Measurements from ENCODE around the gene COL5A1. TPM values are rescaled to one million over a fixed set of nuclear protein-coding genes. Genes with fewer than 3 reads are reported as not detected.

COL5A1 gene
- total RNA-seq: 21.6 TPM
- long read RNA-seq, partial matches to known transcripts: 33 of 39 reads
- long read RNA-seq, other reads (novel, unspliced or antisense): 6 of 39 reads

DNA sequence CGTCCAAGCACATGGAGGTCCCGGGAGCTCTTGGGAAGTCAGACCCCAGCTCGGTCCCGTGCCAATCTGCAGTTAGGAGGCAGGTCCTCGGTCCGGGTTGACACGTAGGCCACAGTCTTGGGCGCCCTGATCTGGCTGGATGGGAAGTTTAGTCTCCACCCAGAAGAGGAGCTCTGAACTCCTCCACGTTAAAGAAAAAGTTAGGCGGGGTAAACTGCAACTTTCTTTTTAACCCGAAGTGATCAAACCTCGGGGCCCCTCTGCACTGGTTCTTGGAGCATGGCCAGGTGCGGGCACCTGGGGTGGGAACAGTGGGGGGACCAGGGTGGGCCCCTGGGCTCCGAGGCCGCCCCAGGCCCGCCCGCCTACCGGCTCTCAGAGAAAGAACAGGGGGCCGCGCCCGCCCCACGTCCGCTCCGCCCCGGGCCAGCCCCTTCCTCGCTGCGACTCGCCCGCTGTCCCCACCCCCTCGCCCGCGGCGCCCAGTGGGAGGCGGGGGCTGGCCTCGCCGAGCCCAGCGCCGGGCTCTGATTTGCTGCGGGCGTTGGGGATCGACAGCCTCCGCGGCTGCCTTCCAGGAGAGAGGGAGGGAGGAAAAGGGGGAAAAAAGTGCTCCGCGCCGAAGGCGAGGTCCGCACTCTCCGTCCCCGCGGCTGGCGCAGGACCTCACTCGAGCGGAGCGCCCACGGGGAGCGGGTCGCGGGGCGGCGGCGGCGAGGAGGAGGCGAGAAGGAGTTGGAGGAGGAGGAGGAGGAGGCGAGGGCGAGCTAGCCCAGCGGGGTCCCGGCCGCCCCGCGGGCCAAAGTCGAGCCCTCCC lies at the start of gene COL5A1:
Gene COL5A1 (plus strand): TSS at position 631 of the 817 bp plus-strand sequence. CDS start 385 bp downstream, outside the sequence.
- peak; percentile 91 for DNase-seq (ENCODE audit: low spot score)
- intact Hi-C loops (cut with DNase I): loop anchor here (5.0 to 10.0 kb wide), 3 partner anchors 39 to 477 kb away; partner anchors contain the start of gene RNU6ATAC

DNA sequence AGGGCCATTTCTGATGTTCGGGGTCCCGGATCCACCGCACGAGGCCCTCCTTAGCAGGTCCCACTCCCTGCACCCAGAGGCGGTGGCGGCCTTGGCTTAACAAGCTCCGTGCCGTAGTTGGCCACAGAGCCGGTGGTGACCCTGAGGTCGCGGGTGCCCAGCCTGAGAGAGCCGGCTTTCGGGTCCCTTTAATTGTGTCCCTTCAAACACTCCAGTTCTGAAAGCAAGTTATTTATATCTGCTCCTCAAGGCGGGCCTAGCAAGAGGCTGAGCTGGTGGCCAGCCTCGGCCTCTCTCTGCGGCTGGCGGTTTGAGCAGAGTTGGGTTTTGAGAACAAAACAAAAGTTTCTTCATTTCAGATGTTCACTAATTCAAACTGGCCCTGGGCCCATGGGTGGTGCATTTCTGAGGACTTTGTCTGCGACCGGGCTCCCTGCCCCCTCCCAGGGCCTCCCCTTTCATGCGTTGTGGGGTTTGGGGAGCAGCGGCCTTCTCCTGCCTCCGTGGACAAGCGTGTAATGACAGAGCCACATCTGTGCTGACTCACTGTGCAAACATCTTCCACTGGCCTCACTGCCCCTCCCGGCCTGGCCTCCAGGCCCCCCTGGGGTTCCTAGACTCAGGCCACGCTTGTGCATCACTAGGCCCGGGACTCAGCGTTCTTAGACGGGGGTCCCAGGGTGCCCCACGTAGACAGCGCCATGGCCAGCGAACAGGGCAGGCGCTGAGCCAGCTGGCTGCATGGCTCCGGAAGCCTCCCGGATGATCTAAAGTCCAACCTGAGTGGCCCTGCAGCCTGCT lies 49.4 kb upstream of the COL5A1 start:
- intact Hi-C loops (cut with DNase I): loop anchor here (5.0 kb wide), 1 partner anchor 45 kb away; no protein-coding TSS in a partner anchor

DNA sequence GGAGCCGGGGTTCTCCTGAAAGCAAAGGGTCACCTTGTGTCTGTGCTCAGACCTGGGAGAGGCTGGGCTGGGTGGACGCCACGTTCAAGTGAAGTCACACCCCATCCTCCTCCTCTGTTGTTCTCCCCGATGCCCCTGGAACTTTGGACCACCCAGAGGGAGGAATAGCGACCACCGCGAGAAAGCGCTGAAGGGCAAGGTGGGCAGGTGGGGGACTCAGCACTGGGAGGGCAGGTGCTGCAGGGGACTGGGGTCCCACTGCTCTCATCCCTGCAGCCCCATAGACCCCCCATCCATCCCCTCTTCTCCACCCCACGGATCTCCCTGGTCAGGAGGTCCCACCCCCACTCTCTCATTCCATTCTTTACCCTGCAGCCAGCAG lies 48.8 kb upstream of the COL5A1 start:
- no peak for DNase-seq (ENCODE audit: low spot score)
- intact Hi-C loops (cut with DNase I): loop anchor here (5.0 kb wide), 1 partner anchor 46 kb away; no protein-coding TSS in a partner anchor

More for the DNA sequence above, 49.4 kb upstream of the COL5A1 start:
- DNase-seq (ENCODE audit: low spot score): no peak

DNA sequence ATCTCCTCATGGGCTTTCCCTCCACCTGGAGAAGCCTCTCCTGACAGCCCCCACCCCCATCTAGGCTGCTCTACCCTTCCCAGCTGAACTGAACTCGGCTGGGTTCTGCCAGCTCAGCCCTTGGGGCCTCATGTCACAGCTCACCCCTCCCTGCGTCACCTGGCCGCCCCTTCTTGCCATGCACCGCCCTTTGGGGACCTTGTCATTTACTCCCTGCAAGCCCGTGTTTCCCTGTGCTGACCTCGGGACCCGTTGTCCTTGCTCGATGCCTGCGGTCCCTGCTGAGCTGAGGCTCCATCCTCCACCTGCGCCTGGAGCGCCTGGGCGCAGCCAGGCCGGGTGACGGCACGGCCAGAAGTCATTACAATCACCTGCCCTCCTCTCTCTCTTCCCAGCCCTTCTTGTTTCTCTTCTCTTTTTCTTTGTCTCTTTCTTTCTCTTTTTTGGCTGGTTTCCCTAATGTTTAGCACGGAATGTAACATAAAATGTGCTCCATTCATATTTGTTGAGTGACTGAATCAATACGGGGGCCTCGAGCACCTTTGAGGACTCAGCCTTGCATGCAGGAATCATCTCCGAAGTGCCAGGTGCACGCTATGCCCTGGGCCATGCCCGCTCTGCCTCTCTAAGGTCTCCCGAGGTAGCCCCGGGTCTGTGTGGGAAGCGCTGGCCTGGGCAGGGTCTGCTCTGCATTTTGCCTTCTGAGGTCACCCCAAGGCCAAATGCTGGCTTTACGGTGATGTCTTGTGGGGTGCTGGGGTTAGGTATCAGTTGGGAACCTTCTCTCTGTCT lies 48.1 kb upstream of the COL5A1 start:
- peak; percentile 54 for DNase-seq (ENCODE audit: low spot score)
- intact Hi-C loops (cut with DNase I): loop anchor here (5.0 kb wide), 1 partner anchor 46 kb away; no protein-coding TSS in a partner anchor

DNA sequence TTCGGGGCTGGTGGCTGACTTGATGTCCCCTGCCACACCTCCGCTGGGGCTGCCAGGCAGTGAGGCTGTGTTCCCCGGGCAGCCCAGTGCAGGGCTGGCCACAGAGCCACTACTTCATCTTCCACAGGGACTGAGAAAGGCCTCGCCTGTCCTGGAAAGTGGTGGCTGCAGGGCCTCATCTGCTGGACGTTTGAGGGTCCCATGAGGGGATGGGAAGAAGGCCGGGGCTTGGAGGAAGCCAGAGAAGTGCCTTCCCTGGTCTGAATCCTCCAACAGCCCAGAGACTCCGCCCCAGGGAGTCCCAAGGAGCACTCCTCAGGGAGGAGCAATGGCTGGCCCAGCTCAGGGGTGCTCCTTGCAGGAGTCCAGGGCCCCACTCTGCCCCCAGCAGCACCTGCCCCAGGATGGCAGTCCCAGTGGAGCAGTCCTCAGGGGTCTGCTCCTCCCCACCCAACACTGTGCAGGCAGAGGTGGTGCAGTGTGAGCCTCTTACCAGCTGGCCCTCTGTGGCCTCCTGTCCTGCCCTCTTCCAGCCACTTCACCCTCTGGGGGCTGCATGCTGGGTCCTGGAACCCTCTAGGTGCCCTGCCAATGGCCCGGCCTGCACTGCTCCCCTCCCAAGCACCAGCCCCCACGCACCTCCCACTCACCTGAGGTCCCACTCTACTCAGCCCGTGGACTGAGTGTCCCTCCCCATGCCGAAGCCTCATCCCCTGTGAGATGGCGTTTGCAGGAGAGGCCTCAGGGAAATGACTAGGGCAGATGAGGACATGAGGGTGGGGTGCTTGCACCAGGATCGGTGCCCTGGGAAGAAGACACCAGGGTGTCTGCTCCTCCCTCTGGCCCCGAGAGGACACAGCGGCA lies 47.3 kb upstream of the COL5A1 start:
- peak; percentile 72 for DNase-seq (ENCODE audit: low spot score)
- intact Hi-C loops (cut with DNase I): loop anchor here (5.0 kb wide), 1 partner anchor 47 kb away; no protein-coding TSS in a partner anchor

DNA sequence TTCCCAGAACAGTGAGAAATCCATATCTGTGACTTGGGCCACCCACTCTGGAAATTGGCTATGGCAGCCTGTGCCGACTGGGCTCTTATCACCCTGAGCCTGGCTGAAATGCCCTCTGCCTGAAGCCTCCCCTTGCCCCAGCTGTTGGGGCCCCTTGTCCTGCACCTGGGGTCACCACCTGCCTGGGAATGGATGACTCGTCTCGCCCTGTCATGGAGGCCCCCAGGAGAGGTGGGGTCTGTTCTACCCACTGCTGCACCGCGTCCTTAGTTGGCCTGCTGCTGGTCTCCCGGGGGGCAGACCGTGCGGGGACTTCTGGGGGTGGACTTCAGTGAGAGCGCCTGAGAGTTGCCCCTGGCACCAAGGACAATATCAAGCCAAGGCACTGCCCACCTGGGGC lies 46.6 kb upstream of the COL5A1 start:
- DNase-seq (ENCODE audit: low spot score): peak; percentile 50

DNA sequence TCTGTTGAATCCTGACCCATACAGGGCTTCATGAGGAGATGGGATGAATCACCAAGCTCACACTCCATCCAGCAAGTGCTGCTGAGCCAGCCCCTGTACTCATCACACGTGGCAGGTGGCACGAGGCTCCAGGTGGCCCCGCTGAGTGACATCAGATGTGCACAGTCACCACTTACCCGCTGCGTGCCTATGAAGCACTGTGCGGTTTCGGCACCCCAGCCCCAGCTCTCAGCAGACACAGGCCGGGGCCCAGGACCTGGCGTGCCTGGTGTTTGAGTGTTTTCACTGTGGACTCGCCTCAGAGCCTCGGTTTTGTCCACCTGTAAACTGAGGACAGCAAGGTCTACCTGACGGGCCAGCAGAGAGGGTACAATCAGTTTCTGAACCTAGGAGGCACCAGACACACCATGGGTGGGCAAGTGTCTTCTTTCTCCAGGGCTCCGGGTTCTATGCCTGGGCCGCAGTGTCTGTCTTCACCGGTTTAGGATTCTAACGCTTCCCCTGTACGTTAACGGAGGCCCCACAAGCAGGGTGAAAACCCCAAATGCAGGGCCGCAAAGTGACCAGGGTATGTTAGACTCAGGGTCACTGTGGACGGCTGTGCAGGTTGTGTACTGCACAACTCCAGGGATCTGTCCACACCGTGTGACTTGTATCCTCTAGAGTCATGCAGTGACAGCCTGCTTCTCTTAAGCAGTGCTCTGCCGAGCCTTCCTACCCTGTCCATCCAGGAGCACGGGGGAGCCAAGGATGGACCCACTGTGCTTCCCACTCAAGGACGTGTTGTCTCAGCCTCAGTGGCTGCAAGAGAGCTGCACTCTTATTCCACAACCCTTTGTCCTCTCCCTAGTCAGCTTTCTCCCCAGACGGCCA lies 44.3 kb upstream of the COL5A1 start:
- intact Hi-C loops (cut with DNase I): no loop called here
- DNase-seq (ENCODE audit: low spot score): peak; percentile 66

More for the DNA sequence above, 46.6 kb upstream of the COL5A1 start:
- intact Hi-C loops (cut with DNase I): no loop called here

DNA sequence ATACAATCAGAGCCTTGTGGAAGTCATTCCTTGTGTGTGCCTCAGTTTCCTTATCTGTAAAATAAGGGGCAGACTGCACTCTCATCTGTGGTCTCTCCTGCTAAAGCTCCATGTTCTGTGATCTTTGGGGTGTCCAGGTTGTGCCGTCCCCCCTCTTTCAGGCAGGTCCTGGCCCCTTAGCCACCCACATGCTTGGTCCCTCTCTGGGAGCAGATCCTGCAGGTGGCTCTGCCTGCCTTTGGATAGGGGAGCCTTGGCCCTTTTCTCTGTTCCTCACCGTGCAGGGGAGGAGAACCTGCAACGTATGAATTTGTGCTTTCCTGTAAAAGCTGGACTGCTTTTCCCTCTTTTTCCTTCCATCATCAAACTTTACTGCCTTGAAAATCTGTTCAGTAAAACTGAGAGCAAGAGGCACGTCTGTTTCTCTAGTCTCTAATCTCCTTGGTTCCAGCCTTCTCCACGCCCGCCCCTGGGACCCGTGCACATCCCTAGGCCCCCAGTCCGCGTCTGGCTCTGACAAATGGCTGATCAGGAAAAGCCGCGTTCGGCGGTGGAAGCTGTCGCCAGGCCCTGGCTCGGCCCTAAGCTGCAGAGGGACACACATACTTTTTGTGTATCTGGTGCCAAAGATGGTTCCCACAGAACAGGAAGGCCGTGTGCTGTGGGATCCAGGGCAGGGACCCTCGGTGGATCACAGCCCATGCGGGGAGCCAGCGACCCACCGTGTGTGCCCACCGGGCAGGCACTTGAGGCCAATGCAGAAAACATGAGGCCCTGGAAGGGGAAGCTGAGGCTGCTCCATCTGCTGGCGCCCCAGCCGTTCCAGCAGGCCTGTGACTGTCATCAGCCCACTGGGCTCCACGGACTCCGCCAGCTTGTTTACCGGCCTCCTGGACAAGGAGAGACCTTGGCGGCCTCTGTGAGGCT lies 43.4 kb upstream of the COL5A1 start:
- peak; percentile 73 for DNase-seq (ENCODE audit: low spot score)
- intact Hi-C loops (cut with DNase I): no loop called here

DNA sequence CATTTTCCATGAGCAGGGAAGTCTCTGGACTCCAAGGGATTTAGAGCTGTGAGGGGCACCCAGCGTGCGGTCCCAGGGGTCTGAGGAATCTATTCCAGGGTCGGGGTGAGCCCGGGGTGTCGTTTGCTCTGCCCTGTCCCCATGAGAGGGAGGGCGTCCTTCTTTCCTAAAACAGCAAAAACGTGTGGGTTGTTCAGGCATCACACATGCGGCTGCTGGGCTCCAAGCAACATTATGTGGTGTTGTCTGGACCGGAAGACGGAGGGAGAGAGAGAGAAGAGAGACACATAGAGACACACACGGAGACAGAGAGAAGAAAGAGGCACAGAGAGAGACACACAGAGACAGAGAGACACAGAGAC lies 42.7 kb upstream of the COL5A1 start:
- intact Hi-C loops (cut with DNase I): no loop called here
- DNase-seq (ENCODE audit: low spot score): peak; percentile 74

DNA sequence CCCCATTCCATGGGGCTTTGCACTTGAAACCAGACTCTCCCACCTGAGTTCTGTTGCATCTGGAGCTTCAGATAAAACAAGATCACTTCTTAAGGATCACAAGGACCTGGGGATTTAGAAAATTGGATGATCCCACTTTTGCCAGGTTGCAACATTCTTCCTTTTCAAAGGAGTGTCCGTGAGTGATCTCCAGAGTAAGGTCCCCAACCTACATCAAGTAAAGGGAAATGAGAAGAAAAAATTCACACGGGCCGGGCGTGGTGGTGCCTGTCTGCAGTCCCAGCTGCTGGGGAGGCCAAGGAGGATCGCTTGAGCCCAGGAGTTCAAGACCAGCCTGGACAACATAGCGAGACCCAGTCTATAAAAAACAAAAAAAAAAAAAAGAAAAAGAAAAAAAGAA lies 41.2 kb upstream of the COL5A1 start:
- no peak for DNase-seq (ENCODE audit: low spot score)
- intact Hi-C loops (cut with DNase I): loop anchor here (5.0 kb wide), 2 partner anchors 42 to 143 kb away; partner anchors contain the start of gene COL5A1

DNA sequence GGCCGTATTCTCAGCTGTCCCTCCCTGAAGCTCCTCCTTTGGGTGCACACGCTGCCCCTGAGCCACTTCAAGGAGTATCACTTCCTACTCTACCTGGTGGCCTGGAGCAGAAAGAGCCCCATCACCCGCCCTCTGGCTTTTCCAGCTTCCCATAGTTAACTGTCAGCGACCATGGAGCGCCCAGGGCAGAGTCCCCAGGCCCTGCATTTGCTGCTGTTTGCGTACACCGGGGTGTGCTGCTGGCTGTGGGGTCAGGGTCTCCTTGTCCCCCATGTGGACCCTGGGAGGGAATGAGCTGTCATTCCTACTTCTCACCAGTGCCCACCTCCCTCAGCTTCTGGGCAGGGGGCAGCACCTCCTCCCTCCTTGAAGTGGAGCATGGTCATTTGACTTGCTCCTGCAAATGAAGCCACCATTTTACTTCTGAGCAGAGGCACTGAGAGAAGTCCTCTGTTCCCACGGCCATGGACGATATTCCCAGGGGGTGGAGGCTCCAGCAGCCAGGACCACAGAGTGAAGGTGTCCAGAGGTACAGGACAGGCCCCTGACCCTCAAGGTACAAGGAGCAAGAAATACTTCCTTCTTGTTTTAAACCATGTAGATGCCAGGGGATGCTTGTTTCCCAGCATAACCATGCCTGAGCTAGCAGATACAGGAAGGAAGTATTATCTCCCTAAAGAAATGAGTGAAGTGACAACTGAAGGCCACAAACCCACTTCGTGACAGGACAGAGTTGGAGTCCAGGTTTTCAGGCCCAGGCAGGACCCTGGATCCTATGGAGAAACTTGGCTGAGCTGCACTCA lies 40.6 kb upstream of the COL5A1 start:
- intact Hi-C loops (cut with DNase I): loop anchor here (5.0 kb wide), 2 partner anchors 41 to 144 kb away; partner anchors contain the start of gene COL5A1
- DNase-seq (ENCODE audit: low spot score): peak; percentile 57

DNA sequence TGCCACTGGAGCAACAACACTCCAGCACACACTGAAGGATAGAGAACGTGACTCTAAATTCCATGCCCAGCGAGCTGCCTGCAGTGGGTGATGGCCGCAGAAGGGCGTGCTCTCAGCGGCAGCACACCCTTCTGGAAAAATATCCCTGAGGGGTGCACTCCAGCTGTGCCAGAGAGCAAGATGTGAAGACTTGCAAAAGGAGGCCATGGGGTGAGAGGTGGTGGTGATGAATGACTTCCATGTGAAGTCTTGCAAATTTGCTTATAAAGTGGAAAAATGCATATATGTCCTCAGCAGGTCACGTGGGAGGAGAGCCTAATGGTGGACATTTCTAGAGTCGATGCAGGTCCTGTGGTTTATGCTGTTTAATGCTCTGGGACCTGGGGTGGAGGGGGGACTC lies 39.8 kb upstream of the COL5A1 start:
- DNase-seq (ENCODE audit: low spot score): peak; percentile 62
- intact Hi-C loops (cut with DNase I): loop anchor here (5.0 kb wide), 2 partner anchors 41 to 144 kb away; partner anchors contain the start of gene COL5A1

DNA sequence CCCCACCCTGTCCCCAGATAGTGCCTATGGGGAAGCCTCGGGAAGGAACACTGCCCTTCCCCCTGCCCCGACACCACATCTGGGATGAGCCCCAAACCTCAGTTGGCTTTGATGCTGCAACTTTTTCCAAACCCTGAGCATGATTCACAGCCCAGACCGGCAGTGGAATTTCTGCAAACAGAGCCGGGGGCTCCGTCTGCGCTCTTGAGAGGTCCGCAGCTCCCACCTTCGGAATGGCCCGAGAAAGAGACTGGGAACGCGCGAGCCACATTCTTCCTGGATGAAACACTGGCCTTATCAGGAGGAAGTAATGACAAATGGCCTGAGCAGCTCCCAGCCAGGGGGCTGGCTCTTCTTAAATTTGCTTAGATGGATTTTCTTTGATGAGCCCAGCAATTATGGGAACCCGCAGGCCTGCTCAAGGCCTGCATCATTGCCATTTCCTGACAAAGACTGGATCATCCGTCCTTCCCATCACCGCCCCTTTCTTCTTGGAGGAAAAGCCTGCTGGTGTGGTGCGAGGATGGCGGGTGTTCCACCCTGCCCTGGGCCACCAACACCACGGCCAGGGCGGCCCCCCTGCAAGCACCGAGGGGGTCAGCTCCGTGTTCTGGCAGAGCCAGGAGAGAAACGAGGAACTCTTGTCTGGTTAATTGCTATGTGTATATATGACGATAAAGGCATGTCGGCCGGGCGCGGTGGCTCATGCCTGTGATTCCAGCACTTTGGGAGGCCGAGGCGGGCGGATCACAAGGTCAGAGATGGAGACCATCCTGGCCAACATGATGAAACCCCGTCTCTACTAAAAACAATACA lies 38.8 kb upstream of the COL5A1 start:
- DNase-seq (ENCODE audit: low spot score): peak; percentile 81
- intact Hi-C loops (cut with DNase I): loop anchor here (5.0 kb wide), 2 partner anchors 40 to 145 kb away; partner anchors contain the start of gene COL5A1

DNA sequence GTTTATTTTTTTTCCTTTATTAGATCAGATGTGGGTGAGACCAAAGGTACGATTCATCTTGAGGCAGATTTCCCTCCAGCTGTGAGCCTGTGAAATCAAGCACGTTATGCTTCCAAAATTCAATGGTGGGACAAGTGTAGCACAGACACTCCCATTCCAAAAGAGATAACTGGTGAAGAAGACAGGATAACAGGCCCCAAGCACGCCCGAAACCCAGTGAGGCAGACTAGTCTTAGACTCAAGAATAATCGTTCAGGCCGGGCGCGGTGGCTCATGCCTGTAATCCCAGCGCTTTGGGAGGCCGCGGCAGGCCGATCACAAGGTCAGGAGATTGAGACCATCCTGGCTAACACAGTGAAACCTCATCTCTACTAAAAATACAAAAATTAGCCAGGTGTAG lies 36.8 kb upstream of the COL5A1 start:
- no peak for DNase-seq (ENCODE audit: low spot score)

More for the DNA sequence above, 36.8 kb upstream of the COL5A1 start:
- intact Hi-C loops (cut with DNase I): loop anchor here (5.0 kb wide), 2 partner anchors 37 to 148 kb away; partner anchors contain the start of gene COL5A1

Measured in cardiac septum (tissue), 1 donor.